ENCODE measurements around the gene WDR41.
"Not testable (repeated sequence)": the region's sequence is repeated elsewhere in the genome, so short reads cannot be mapped to it uniquely, and the experiment has no call there.

Gene WDR41

DNA sequence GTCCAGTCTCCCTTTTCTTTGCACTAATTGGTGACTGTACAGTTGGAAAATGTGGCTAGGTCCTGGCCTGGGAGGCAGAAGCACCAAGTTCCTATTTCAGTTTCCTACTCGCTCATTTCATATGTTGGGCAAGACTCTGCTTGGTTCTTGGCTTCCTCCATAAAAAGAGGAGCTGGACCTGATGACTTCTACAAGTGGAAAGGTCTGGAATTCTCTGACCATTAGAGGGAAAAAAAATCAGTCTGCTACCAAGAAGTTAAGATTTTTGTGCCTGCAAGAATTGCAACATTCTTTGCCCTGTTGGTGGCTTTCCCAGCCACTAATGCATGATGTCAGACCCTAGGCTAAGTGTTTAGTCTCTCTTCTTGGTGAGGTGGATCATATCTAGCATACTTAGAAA lies 91.5 kb downstream of the WDR41 start:
- DNase-seq = no peak

- no peak for DNase-seq
Observed at GRCh38 chr5:77398896-77399295, 93.2 kb downstream of the WDR41 start.

DNA sequence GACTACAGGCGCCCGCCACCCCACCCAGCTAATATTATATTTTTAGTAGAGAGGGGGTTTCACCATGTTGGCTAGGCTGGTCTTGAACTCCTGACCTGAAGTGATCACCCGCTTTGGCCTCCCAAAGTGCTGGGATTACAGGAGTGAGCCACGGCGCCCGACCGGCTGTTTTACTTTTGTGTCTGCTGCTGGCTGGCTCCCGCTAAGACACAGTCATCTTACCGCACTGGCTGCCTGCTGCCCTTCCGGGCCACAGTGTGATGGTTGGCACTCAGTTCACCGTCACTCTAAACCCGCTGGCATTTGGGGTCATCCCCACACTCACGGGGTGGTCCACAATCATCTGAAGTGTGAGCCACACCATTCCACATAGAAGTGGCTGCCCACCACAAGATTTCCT lies 93.7 kb downstream of the WDR41 start:
- DNase-seq = no peak

GRCh38 chr5:77397686-77398292 lies 94.3 kb downstream of the WDR41 start:
- no peak for DNase-seq

GRCh38 chr5:77396017-77396416 lies 96.1 kb downstream of the WDR41 start:
- DNase-seq = peak; percentile 2

DNA sequence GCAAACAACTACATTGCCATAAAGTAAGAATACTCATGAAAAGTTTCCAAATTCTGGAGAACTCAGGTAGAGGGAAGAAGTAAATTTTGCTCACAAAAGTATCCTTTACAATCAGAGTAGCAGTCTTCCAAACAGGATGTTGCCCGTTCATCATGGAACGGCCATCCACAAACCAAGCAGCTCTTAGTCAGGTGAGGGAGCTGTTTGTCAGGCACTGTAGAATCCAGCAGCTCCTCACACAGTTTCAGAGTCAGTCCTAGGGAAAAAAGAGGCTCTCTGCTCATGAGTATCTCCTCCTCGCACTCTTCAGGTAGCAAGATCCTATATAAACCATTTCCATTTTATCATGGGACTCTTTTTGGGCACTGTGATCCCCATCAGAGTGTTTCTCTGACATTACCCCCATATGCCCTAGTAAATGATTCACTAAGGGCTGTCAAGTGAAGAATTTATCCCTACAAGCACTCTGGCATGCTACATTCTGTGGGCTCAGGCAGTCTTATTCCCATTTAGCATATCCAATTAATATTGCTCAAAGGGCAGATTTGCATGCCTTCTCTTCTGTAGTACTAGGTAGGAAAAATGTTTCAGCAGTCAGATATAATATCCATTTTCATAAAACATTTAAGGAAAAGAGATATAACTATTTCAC lies 97.9 kb downstream of the WDR41 start:
- DNase-seq = no peak

- no peak for DNase-seq
Observed at GRCh38 chr5:77391240-77391765, 100.8 kb downstream of the WDR41 start.

DNA sequence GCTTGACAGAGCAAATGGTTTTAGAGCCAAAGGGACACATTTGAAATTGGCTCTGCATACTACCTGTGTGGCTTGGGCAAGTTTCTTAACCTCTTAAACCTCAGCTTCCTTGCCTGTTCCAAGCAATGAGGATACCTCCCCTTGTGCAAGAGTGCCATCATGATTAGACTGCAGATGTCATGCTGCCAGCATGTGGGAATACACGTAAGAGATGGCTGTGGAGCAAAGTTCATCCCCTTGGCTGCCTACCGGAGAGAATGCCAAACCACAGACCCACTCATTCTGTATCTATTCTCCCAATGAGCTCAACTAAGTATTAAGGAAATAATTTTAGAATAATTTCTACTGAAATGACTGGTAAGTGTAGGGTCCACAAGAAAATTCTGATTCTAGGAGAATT lies 101.3 kb downstream of the WDR41 start:
- no peak for DNase-seq

GRCh38 chr5:77390221-77390620 lies 101.9 kb downstream of the WDR41 start:
- DNase-seq = no peak

- DNase-seq = no peak
Observed at GRCh38 chr5:77389746-77390145, 102.4 kb downstream of the WDR41 start.

- not testable (repeated sequence) for DNase-seq
Observed at GRCh38 chr5:77386340-77386739, 105.8 kb downstream of the WDR41 start.

DNA sequence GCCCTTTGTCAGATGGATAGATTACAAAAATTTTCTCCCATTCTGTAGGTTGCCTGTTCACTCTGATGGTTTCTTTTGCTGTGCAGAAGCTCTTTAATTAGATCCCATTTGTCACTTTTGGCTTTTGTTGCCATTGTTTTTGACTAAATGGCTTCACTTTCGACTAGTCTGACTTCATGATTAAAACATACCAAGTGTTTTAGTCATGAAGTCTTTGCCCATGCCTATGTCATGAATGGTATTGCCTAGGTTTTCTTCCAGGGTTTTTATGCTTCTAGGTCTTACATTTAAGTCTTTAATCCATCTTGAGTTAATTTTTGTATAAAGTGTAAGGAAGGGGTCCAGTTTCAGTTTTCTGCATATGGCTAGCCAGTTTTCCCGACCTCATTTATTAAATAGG lies 108.8 kb downstream of the WDR41 start:
- not testable (repeated sequence) for DNase-seq
